MM.1S (cell line): ENCODE results near the gene PPP4R2.

Experiments
- DNase-seq: peaks from one replicate; pipeline ENCODE4 v3.0.0-alpha.2; 2015
- H2AFZ ChIP-seq: fragments of 300-600 bp; sonication (generic); 2 replicates; pipeline ENCODE4 v1.6.0; 2016; ENCODE audit warnings: antibody characterized with exemption, low read length
- H3F3A ChIP-seq: fragments of 300-600 bp; sonication (generic); 2 replicates; pipeline ENCODE4 v1.6.1; 2016; ENCODE audit warnings: mild to moderate bottlenecking, antibody characterized with exemption, low read length, moderate library complexity, mixed read lengths; ENCODE audit not compliant: insufficient read depth
- H3K27ac ChIP-seq: fragments of 300-600 bp; sonication (generic); 2 replicates; pipeline ENCODE4 v1.5.1; 2016; ENCODE audit warnings: mild to moderate bottlenecking, low read length
- H3K27me3 ChIP-seq: fragments of 300-600 bp; sonication (generic); replicated peaks from 2 replicates; pipeline ENCODE4 v1.6.0; 2016; ENCODE audit warnings: low read length; ENCODE audit not compliant: insufficient read depth
- H3K36me3 ChIP-seq: fragments of 300-600 bp; sonication (generic); replicated peaks from 2 replicates; pipeline ENCODE4 v1.6.1; 2016; ENCODE audit warnings: mild to moderate bottlenecking, low read length, mixed read lengths; ENCODE audit not compliant: insufficient read depth
- H3K4me1 ChIP-seq: fragments of 300-600 bp; sonication (generic); 2 replicates; pipeline ENCODE4 v1.6.1; 2016; ENCODE audit warnings: low read length, mixed read lengths
- H3K4me2 ChIP-seq: fragments of 300-600 bp; sonication (generic); 2 replicates; pipeline ENCODE4 v1.6.0; 2016; ENCODE audit warnings: low read depth, low read length
- H3K4me3 ChIP-seq: fragments of 300-600 bp; sonication (generic); 2 replicates; pipeline ENCODE4 v1.5.1; 2016; ENCODE audit warnings: low read length, mixed read lengths
- H3K79me2 ChIP-seq: fragments of 300-600 bp; sonication (generic); 2 replicates; pipeline ENCODE4 v1.6.1; 2016; ENCODE audit warnings: mixed run types, low read length, mixed read lengths
- H3K9ac ChIP-seq: fragments of 300-600 bp; sonication (generic); 2 replicates; pipeline ENCODE4 v1.6.1; 2016; ENCODE audit warnings: low read length, mixed read lengths
- H3K9me2 ChIP-seq: fragments of 300-600 bp; sonication (generic); replicated peaks from 2 replicates; pipeline ENCODE4 v1.6.1; 2016; ENCODE audit warnings: mild to moderate bottlenecking, low read length, mixed read lengths; ENCODE audit not compliant: insufficient read depth
- H3K9me3 ChIP-seq: fragments of 300-600 bp; sonication (generic); replicated peaks from 2 replicates; pipeline ENCODE4 v1.6.1; 2016; ENCODE audit warnings: mild to moderate bottlenecking, low read length, mixed read lengths; ENCODE audit not compliant: insufficient read depth
- H4K20me1 ChIP-seq: fragments of 300-600 bp; sonication (generic); 2 replicates; pipeline ENCODE4 v1.6.1; 2016; ENCODE audit warnings: mild to moderate bottlenecking, low read length, moderate library complexity, mixed read lengths; ENCODE audit not compliant: insufficient read depth
- EZH2 ChIP-seq: fragments of 300-600 bp; sonication (generic); optimal IDR thresholded peaks from 2 replicates; pipeline ENCODE3; 2017; ENCODE audit warnings: low read depth, mild to moderate bottlenecking, antibody characterized with exemption, low read length, mixed read lengths
- EZH2phosphoT487 ChIP-seq: fragments of 300-600 bp; sonication (generic); IDR thresholded peaks from 2 replicates; pipeline ENCODE4 v1.6.1; 2018; ENCODE audit warnings: antibody characterized with exemption, low read length
- TF ChIP-seq, protein P1 (sequence below): fragments of 300-600 bp; sonication (generic); IDR thresholded peaks from 2 replicates; pipeline ENCODE4 v1.5.1; 2016; ENCODE audit warnings: antibody characterized with exemption, low read length, mixed read lengths

The PPP4R2 gene

GRCh38 chr3:72960812-72961518, 35.6 kb upstream of the PPP4R2 start:
- Histone ChIP-seq H3K27me3 (no peaks in the 10 kb centered on the region), H3K36me3 (no peaks in the 10 kb centered on the region), H3K4me2 (no peak overlapping the region), H3K9ac (no peak overlapping the region), H3K79me2 (no peaks in the 10 kb centered on the region), H4K20me1 (no peaks in the 10 kb centered on the region), H3K4me1 (no peaks in the 10 kb centered on the region), H3K27ac (no peak overlapping the region), H3K9me3 (no peaks in the 10 kb centered on the region), H3K4me3 (no peak overlapping the region), H3F3A (no peaks in the 10 kb centered on the region), H3K9me2 (no peaks in the 10 kb centered on the region), H2AFZ (no peak overlapping the region)
- TF ChIP-seq EZH2 (no peak), EZH2phosphoT487 (no peak)
- TF ChIP-seq, protein P1, sequence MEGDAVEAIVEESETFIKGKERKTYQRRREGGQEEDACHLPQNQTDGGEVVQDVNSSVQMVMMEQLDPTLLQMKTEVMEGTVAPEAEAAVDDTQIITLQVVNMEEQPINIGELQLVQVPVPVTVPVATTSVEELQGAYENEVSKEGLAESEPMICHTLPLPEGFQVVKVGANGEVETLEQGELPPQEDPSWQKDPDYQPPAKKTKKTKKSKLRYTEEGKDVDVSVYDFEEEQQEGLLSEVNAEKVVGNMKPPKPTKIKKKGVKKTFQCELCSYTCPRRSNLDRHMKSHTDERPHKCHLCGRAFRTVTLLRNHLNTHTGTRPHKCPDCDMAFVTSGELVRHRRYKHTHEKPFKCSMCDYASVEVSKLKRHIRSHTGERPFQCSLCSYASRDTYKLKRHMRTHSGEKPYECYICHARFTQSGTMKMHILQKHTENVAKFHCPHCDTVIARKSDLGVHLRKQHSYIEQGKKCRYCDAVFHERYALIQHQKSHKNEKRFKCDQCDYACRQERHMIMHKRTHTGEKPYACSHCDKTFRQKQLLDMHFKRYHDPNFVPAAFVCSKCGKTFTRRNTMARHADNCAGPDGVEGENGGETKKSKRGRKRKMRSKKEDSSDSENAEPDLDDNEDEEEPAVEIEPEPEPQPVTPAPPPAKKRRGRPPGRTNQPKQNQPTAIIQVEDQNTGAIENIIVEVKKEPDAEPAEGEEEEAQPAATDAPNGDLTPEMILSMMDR = no peak
- no peak for DNase-seq

- Histone ChIP-seq H3K9me3 (no peaks in the 10 kb centered on the region), H3K4me1 (no peaks in the 10 kb centered on the region), H3F3A (no peaks in the 10 kb centered on the region), H4K20me1 (no peaks in the 10 kb centered on the region), H3K9ac (no peak overlapping the region), H3K4me3 (no peak overlapping the region), H3K79me2 (no peaks in the 10 kb centered on the region), H3K27ac (no peak overlapping the region), H3K27me3 (no peaks in the 10 kb centered on the region), H3K36me3 (no peaks in the 10 kb centered on the region), H3K9me2 (no peaks in the 10 kb centered on the region), H3K4me2 (no peak overlapping the region), H2AFZ (no peak overlapping the region)
- no peak for TF ChIP-seq EZH2phosphoT487
- TF ChIP-seq, protein P1 = no peak
- TF ChIP-seq EZH2 = no peak
- DNase-seq = no peak
Observed at GRCh38 chr3:72961752-72962151, 34.9 kb upstream of the PPP4R2 start.

- no peaks in the 10 kb centered on the region for H3K36me3 ChIP-seq
- no peaks in the 10 kb centered on the region for H3K27me3 ChIP-seq
- H3K4me1 ChIP-seq = no peaks in the 10 kb centered on the region
- H3K79me2 ChIP-seq = no peaks in the 10 kb centered on the region
- no peak overlapping the region for H3K4me3 ChIP-seq
- H3K9me2 ChIP-seq = no peaks in the 10 kb centered on the region
- H3K9ac ChIP-seq = no peak overlapping the region
- no peak for DNase-seq
- H3K9me3 ChIP-seq = no peaks in the 10 kb centered on the region
- no peak overlapping the region for H3K4me2 ChIP-seq
- no peaks in the 10 kb centered on the region for H3F3A ChIP-seq
- no peak overlapping the region for H2AFZ ChIP-seq
- TF ChIP-seq, protein P1 = no peak
- no peak for TF ChIP-seq EZH2
- TF ChIP-seq EZH2phosphoT487 = no peak
- H4K20me1 ChIP-seq = no peaks in the 10 kb centered on the region
- H3K27ac ChIP-seq = no peak overlapping the region
Observed at GRCh38 chr3:72962317-72962716, 34.3 kb upstream of the PPP4R2 start.
